GM20000 (cell line): ENCODE measurements around the gene MRGPRG.
"Not testable (repeated sequence)": the region's sequence is repeated elsewhere in the genome, so short reads cannot be mapped to it uniquely, and the experiment has no call there.

Source experiments
- DNase-seq: peaks from one replicate; pipeline ENCODE4 v3.0.0; 2012; ENCODE audit warnings: low spot score
- TF ChIP-seq, protein P1 (sequence below): IDR thresholded peaks from 2 replicates; pipeline ENCODE4 v1.5.1; 2012; ENCODE audit warnings: mild to moderate bottlenecking, control low read depth; ENCODE audit errors: extremely low read depth, missing control alignments

MRGPRG gene

DNA sequence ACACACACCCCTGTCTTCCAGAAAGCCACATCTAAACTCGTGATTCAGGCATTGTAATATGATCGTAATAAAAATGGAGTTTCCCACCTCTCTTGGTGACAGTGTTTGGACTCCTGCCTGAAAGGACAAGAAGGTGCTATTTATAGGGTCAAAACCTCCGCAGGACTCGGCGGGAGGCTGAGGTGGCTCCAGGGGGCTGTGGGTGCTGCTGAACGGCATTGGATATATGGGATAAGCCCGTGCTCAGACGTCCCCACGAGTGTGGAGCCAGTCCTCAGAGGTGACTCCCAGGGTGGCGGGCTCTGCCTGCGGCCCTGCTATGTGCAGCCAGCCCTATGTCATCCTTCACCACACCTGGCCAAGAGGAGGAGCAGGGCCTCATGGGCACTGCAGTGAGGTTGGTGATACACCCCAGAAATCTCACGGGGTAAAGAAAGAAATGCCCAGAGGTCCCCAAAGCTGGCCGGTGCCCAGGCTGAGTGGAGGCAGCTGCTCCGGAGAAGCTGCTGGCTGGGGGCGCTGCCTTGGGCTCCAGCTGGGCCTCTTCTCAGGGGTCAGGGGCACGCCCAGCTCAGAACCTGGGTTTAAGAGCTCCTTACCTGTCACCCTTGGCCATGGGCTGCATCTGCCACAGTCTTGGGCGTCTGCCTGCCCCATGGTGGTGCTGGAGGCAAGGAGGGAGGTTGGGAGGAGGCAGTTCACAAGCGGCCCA lies 48.4 kb downstream of the MRGPRG start:
- TF ChIP-seq, protein P1, sequence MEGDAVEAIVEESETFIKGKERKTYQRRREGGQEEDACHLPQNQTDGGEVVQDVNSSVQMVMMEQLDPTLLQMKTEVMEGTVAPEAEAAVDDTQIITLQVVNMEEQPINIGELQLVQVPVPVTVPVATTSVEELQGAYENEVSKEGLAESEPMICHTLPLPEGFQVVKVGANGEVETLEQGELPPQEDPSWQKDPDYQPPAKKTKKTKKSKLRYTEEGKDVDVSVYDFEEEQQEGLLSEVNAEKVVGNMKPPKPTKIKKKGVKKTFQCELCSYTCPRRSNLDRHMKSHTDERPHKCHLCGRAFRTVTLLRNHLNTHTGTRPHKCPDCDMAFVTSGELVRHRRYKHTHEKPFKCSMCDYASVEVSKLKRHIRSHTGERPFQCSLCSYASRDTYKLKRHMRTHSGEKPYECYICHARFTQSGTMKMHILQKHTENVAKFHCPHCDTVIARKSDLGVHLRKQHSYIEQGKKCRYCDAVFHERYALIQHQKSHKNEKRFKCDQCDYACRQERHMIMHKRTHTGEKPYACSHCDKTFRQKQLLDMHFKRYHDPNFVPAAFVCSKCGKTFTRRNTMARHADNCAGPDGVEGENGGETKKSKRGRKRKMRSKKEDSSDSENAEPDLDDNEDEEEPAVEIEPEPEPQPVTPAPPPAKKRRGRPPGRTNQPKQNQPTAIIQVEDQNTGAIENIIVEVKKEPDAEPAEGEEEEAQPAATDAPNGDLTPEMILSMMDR = no peak
- DNase-seq = no peak

DNA sequence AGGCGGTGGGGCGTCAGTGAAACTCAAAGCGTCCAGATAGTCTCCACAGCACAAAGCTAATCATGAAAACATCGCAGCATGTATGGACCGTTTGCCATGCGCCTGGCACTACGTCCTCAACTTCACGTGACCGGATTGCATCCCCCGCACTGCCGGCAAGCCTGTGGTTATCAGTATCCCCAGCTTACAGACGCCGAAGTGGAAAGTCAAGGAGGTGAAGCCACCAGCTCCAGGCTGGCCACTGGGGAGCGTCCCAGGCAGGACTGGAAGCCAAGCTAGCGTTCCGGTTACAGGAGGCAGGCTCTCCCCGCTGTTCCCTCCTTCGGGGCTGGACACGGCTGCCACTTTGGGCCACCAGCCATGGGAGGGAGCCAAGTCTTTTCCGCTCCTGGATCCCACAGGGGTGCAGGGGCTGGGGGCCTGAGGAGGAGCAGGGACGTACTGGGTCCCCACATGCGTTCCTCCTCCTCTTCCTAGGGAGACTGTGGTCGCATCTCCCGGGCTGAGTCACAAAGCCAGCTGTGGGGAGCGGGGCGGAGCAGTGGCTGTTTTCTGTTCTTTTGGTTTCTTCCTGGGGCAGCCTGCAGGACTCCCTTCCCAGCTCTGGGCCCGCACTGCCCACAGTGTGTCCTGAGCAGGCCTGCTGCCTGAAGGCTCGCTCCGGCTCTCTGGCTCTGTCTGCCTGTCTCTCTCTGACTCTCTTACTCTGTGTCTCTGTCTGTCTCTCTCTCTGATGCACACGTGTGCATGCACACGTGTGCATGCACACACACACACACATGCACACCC lies 49.2 kb downstream of the MRGPRG start:
- TF ChIP-seq, protein P1 = no peak
- DNase-seq = no peak

DNA sequence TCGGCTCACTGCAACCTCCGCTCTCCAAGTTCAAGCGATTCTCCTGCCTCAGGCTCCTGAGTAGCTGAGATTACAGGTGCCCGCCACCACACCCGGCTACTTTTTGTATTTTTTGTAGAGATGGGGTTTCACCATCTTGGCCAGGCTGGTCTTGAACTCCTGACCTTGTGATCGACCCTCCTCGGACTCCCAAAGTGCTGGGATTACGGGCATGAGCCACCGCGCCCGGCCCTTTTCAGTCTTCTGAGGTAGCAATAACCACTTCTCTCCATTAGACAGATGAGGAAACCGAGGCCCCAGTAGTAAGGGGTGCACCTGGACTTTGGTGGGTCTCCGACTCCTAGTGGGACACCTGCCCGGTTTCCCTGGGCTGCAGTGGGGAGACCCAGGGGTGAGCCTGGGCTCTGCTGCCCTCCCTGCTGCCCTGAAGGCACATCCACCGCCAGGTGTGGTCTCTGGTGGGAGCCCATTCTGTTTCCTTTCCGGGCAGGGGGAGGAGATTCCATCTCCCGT lies 49.8 kb downstream of the MRGPRG start:
- DNase-seq = not testable (repeated sequence)
